NCI-H1436 (cell line): Measurements from ENCODE around the gene APP.
"Not testable (repeated sequence)": the region's sequence is repeated elsewhere in the genome, so short reads cannot be mapped to it uniquely, and the experiment has no call there.

ENCODE experiments used
- DNase-seq: peaks from one replicate; lab custom pipeline; 2025; lab: John Stamatoyannopoulos, UW

Gene APP

DNA sequence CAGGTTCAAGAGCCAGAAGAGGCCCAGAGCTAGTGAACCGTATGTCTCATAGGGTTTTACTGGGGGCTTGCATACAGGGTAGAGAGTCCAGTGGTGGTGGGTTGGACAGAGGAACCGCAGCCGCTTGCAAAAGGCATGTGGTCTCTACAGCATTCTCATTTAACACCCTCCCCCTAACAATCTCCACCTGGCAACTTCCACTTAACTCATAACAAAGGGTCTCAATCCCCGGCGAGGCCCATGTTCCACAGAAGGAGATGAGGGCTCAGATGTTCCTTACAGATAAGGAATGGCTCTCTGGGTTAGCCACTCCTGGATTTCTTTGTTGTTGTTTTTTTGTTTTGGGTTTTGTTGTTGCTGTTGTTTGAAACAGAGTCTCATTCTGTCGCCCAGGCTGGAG, 106.1 kb downstream of the APP start:
- DNase-seq = no peak

GRCh38 chr21:26061437-26061836, 109.1 kb downstream of the APP start:
- DNase-seq = no peak

DNA sequence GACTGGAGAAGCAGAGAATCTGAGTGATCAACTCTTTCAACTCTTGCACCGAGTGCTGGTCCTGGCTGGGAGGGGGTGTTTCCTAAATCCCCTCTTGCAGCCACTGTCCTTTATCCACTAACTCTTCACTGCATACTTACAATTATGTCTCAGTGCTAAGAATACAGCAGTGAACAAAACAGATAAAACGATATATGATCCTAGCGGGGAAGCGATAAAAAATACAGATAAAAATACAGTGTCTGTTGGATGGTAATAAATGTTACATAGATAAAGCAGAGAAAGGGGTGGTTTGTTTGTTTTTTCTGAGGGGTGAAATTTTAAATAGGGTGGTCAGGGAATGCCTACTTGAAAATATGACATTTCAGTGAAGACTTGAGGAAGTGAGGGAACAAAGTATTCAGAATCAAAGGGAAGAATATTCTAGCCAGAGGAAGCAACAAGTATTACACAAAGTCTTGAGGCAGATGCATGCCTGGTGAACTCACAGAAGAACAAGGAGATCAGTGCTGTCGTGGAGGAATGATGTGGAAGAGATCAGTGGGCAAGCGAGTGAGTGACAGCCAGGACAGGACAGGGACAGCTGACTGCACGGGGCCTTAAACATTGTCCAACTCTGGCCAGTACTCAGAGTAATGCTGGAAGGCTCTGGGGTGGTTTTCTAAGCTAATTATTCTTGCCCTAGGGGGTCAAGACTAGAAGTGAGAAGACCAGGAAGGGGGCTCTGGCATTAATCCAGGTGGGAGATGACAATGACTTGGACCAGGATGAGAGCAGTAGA, 110.0 kb downstream of the APP start:
- no peak for DNase-seq

- DNase-seq = no peak
These were observed 112.9 kb downstream of the APP start for GRCh38 chr21:26057477-26058170.

- no peak for DNase-seq
These were observed 114.7 kb downstream of the APP start for GRCh38 chr21:26055841-26056264.

DNA sequence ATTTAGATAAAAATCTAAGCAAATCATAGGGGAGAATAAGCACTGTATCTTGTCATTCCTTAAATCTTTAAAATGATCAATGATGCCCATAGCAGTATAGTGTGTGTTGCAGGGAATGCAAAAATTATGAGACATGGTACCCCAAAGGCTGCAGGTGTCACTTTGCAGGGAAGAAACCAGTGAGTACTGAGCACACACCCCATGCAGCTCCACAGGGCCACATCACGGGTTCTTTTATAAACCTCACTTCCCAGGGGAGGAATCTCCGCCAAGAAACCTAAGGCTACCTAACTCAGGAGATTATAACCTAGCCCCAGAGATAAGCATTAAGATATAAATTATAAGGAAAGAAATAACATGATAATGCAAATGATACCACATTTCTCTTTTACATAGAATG, 115.6 kb downstream of the APP start:
- DNase-seq = no peak

DNA sequence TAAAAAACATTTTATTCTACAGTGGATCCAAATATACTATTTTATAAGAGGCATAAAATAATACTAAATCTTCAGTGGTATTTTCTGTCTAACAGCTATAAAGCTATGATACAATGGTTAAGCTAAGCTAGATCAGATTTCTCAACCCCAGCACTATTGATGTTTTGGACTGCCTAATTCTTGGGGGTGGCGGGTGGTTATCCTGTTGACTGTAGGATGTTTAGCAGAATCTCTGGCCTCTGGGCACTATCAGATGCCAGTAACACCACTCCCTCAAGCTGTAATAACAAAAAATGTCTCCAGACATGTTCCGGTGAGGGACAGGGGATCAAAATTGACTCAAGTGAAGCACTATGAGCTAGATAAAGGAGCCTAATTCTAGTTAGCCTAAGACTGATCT, 118.5 kb downstream of the APP start:
- DNase-seq = no peak

DNA sequence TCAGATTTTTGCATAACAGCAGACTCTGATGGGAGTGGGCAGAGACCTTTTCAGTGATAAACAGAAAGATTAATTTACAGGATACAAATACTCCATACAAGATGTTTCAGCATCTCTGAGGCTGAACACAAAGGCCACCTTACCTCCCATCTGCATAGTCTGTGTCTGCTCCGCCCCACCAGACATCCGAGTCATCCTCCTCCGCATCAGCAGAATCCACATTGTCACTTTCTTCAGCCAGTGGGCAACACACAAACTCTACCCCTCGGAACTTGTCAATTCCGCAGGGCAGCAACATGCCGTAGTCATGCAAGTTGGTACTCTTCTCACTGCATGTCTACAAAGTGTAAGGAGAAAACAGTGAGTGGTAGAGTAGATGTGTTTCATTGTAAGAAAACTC, 119.7 kb downstream of the APP start:
- DNase-seq = no peak

- DNase-seq = no peak
These were observed 120.8 kb downstream of the APP start for GRCh38 chr21:26049803-26050202.

- DNase-seq = no peak
These were observed 123.1 kb downstream of the APP start for GRCh38 chr21:26047279-26047967.

- DNase-seq = no peak
These were observed 126.7 kb downstream of the APP start for GRCh38 chr21:26043891-26044290.

GRCh38 chr21:26042181-26042876, 128.2 kb downstream of the APP start:
- DNase-seq = no peak

DNA sequence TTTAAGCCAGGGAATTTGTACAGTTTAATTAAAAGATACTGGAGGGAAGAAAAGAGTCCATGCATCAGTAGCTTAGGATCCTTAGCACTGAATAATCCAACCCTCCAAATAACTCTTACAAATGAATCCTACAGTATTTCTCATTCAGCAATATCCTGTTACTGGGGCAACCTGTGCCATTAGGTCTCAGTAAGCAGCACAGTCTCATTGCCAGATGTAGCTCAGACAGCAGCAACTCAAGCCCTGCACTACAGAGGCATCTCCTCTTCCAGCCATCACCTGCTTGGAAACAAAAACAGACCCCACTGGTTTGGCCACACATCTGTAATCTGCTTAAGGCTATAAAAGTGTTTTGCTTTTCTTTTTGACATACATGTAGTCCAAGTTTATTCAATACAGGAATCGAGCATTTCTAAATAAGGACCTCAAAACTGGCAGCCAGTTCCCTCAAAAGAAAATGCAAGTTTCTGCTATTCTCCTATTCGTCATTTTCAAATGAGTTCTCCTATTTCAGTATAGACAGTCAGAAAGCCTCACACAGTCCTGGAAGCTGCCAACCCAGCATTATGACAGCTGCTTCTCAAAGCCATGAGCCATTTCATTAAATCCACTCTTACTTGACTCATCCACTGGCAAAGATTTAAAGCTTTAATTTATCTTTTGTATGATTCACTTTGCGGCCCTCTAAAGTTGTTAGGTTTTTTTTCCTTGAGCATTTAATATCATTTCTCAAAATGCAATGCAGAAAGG, 129.0 kb downstream of the APP start:
- DNase-seq = no peak

GRCh38 chr21:26036916-26037315, 133.7 kb downstream of the APP start:
- no peak for DNase-seq

DNA sequence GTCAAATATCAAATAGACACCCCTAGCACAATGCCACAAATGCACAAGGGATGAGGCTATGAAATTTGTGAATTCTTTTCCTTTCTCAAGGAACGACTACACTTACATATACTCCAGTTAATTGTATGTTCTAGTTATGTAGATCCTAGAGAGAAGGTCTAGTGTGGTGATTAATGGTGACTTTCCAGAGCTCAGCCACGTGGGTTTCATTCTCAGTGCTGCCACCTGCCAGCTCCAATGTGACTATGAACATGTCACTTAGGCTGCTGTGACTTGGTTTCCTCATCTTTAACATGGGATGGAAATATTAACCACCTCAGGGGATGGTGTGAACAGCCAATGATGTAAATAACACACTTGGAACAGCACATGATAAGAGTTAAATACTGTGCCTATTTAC, 138.3 kb downstream of the APP start:
- DNase-seq = no peak

DNA sequence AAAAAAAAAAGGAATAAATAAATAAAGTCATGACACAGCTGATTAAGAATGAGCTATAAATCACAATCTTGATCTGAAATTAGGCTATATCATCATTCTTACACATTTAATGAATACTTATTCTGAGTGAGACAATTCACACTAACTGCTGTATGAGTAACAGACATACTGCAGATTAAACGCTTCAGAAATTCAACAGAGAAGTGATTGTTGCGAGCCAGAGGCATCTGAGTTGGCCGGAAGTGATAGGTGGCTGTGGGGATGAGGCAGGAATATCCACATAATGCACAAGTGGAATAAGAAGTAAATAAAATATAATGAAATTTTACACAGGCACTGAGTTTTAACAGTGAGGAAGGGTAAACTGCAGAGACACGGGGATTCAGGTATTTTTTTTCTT, 142.4 kb downstream of the APP start:
- no peak for DNase-seq

DNA sequence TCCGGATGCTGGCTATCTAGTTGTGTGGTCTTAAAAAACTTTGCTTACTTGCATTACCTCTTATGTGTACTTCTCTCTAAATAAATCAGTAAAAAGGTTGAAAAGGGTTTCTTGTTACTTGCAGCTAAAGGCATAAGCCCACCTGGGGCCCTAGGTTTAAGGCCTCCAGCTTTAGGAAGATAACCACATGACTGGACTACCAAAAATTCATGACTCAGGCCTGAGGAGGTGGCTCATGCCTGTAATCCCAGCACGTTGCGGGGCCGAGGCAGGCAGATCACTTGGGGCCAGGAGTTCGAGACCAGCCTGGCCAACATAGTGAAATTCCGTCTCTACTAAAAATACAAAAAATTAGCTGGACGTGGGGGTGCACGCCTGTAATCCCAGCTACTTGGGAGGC, 142.9 kb downstream of the APP start:
- DNase-seq = no peak

DNA sequence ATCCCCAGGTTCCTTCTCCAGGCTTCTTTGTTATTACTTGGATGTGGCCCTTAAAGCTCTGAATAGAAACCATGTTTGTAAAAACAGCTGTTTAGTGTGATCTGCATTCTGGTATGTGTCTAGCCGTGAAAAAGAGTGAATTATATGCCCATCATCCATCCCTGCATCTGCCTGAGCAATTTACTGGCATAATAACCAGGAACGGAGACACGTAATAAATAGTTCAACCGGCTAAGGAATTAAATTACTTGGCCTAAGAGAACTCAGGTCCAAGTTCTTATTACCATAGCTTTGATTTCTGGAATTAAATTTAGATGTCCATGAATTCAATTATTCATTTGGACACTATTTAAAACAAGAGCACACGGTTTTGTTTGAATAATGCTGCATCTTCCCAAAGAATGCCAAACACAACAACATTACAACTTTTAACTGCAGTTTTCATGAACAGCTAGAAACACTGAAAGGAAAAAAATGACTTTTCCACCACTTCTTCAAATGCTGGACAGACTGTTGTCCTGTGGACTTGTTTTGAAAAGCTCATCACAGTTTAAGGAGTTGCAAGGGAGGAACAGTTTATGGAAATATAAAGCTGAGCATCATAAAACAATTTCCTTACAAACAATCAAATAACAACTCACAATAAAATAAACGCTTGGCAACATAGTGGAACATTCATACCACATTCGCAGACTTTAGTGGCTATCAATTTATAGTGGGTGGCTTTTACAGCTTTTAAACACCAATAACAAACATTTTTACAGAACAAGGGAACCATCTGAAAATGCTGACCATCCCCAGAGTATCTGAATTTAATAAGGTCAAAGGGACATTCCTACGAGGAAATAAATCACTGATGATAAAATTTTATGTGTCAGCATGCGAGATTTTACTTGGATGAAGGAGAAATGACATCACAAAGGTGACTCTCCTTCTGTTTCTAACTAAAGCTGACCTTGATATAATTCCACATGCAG, 144.7 kb downstream of the APP start:
- DNase-seq = no peak

- DNase-seq = not testable (repeated sequence)
These were observed 147.2 kb downstream of the APP start for GRCh38 chr21:26023406-26023805.

DNA sequence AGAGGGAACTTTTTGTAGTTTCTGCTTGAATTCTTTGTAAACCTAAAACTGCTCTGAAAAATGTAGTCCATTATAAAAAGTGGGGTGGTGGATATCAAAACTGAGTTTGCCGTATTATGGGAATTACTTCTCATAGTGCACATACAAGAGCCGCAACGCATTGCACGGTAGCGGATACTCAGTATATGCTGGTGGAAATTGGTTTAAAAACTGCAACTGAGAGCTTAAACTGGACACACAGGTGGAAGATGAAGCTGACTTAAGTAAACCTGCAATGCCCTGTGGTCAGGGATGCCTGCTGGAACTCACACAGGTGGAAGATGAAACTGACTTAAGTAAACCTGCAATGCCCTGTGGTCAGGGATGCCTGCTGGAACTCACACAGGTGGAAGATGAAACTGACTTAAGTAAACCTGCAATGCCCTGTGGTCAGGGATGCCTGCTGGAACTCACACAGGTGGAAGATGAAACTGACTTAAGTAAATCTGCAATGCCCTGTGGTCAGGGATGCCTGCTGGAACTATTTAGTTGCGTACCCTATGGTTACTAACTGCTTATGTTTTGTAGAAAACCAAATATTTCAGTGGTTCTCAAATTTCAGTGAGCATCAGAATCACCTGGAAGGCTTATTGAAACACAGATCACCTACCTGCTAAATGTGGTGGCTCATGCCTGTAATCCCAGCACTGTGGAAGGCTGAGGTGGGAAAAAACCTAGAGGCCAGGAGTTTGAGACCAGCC, 147.8 kb downstream of the APP start:
- DNase-seq = not testable (repeated sequence)
